GM19035 (cell line): ENCODE data around the gene DSN1.
"Not testable (repeated sequence)": the region's sequence is repeated elsewhere in the genome, so short reads cannot be mapped to it uniquely, and the experiment has no call there.

Experiments used
- ATAC-seq: cut with Tn5 transposase; IDR thresholded peaks from one replicate; pipeline ENCODE4 v1.9.1; 2021; ENCODE audit not compliant: unreplicated experiment

The DSN1 gene, protein sequence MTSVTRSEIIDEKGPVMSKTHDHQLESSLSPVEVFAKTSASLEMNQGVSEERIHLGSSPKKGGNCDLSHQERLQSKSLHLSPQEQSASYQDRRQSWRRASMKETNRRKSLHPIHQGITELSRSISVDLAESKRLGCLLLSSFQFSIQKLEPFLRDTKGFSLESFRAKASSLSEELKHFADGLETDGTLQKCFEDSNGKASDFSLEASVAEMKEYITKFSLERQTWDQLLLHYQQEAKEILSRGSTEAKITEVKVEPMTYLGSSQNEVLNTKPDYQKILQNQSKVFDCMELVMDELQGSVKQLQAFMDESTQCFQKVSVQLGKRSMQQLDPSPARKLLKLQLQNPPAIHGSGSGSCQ

DNA sequence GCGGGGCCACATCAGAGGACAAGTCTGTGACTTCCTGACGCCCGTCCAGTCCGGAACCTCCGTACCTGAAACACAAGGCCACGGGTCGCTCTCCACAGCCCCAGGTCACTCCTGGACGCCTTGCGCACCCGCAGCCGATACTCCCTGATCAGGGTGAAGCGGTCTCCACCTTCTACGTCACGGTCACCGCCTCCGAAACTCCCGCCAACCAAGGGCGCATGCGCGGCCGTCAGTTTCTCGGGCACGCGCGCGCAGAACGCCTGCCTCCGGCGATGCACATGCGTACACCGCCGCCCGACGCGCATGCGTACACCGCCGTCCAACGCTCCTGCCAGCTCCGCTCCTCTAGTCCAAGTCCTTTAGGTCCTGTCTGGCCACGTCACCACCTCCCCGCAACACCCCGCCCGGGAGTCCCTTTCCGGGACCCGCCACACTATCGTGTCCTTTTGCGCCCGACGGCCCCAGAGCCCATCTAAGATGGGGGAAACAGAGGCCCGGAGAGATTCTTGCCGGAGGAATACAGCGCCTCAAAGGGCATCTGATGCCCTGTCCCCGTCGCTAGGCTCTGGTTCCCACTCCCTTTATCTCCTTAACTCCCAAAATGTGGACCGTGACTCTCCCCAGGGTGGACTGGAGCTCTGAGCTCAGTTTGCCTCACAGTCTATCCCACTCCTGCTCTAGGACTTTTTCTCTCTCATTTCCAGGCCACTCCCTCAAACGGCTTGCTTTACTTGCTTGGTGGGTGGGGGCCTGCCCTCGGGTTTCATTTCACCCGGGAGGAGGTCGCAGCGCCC is at the start of gene DSN1:
Gene DSN1 (minus strand): TSS at position 167 of the 794 bp plus-strand sequence. CDS start 2,305 bp downstream, outside the sequence.
- ATAC-seq: peak; percentile 91

DNA sequence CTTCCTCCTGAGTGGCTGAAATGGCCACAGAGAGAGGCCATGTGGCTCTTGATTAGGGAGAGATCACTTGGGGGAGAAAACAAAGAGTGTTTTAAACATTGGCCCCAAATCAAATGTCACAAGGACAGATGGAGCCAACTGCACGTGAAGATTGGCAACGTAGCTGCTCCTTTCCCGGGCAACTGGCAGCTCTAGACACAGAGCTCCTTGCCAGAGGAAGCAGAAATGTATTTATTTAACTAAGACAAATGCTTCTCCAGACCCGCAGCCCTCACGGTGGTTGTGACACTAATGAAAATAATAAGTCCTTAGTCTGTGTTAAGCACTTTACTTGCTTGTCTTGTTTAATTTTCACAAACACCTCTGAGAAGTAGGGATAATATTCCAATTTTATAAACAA is 49.6 kb upstream of the DSN1 start:
- ATAC-seq: no peak

- ATAC-seq: no peak
These were observed 48.4 kb upstream of the DSN1 start for GRCh38 chr20:36821964-36822437.

- ATAC-seq: no peak
These were observed 47.4 kb upstream of the DSN1 start for GRCh38 chr20:36820928-36821327.

DNA sequence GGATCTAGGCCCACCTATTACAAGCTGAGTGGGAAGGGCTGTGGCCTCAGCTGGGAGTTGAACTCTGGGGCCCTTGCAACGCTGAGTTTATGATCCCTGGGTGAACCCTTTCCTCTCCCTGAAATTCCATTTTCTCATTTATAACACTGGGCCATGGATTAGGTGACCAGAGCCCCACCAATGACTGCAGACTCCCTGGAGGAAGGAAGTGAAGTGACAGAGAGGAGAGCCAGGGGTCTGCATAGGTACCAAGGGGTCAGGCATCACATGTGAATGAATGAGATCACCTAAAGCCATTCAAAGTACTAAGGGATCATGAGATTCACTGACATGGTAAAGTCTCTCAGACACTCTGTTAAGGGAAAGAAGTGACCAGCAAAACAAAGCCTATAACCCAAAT is 46.5 kb upstream of the DSN1 start:
- ATAC-seq: no peak

GRCh38 chr20:36819659-36820058 is 46.1 kb upstream of the DSN1 start:
- no peak for ATAC-seq

- no peak for ATAC-seq
These were observed 45.3 kb upstream of the DSN1 start for GRCh38 chr20:36818861-36819260.

DNA sequence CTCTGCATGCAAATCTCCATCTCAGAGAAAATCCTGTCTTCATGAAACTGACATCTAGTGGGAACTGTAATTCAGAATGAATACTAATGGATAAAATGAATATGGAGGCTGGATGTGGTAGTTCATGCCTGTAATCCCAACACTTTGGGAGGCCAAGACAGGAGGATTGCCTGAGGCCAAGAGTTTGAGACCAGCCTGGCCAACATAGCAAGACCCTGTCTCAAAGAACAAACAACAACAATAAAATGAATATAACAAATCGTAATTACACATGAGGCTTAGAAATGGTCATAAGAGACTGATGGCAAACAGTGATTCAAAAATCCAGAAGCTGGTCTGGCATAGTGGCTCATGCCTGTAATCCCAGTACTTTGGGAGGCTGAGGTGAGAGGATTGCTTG is 44.6 kb upstream of the DSN1 start:
- no peak for ATAC-seq

GRCh38 chr20:36817496-36817895 is 43.9 kb upstream of the DSN1 start:
- no peak for ATAC-seq

GRCh38 chr20:36815454-36816091 is 42.0 kb upstream of the DSN1 start:
- ATAC-seq: no peak

DNA sequence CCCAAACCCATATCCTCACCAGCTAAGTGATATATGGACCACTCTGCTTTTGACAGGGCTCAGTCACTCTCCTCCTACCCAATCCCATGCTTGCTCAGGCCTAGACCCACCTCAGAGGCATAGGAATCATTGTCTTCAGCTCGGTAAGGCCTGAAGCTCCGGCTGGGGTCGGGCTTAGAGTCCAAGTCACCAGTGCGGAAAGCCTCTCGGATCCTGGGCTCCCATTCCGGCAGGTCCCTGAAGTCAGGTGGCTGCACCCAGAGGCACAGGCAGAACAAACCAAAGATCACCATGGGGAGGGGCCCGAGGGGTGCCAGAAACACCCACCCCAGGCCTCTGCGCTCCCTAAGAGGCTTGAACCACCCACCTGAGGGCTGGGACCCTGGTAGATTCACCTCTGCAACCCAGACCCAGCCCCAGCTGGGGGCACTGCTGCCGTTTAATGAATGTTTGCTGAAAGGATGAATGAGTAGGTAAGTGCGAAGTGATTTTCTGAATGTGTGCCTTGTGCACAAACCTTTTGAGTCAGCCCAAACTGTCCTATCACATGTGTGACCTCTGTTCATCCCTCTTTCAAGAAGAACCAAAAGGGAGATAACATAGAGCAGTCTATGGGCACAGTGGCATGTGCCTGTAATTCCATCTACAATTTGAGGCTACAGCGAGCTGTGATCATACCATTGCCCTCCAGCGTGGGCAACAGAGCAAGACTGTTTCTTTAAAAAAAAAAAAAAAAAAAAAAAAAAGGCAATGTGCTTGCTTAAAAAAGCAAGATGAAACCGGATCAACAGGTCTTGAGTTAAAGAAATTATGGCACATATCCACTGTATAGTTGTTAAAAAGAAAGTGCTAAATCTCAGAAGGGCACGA is 39.3 kb upstream of the DSN1 start:
- no peak for ATAC-seq

GRCh38 chr20:36808317-36809257 is 35.0 kb upstream of the DSN1 start:
- no peak for ATAC-seq

GRCh38 chr20:36806049-36806448 is 32.5 kb upstream of the DSN1 start:
- ATAC-seq: no peak

DNA sequence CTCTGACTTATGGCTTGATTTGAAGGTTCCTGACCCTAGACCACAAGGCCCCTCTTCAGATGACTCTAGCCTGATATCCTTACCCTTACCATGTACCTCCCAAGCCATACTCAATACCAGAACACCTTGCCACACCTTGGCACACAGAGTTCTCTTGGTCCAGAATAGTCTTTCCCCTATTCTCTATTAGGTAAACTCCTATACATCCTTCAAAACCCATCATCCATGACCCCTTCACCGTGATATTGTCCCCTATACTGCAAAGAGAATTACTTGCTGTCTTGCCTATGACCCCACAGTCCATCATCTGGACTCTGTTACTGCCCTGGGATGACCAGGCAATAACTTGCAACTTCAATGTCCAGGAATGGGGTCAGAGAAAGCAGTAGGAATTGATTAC is 31.8 kb upstream of the DSN1 start:
- no peak for ATAC-seq

DNA sequence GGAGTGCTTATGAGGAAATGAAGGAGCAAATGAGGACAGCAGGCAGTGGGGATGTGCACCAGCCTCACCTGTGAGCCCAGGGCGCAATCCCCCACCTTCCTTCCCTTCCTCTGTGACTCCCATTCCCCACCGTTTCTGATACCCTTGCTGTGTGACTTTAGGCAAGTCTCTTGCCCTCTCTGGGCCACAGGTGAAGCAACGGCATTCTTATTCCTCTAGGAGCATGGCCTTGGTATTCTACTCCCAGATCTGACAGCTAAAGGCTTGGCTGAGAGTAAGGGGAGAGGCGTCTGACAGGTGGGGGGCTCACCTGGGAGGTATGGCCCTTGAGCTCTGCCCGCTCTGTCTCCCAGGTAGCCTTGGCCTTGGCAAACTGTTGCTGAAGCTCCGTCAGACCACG is 30.9 kb upstream of the DSN1 start:
- no peak for ATAC-seq

- ATAC-seq: no peak
These were observed 29.0 kb upstream of the DSN1 start for GRCh38 chr20:36802326-36803222.

DNA sequence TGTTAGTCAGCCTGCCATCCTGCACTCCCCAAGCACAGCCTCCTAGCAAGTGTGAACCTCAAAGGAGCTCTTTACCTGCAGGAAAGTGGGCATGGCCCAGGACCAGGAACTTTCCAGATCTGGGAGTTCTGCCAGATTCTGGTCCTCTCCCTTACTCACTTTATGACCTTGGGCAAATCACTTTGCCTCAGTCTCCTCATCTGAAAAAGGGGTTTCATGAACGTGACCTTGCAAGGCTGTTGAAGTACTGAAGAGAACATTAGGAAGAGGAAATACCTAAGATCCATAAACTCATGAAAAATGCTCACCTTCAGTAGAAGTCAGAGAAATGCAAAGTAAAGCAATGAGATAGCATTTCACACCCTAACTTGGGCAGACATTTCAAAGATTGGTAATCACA is 26.8 kb upstream of the DSN1 start:
- ATAC-seq: no peak

DNA sequence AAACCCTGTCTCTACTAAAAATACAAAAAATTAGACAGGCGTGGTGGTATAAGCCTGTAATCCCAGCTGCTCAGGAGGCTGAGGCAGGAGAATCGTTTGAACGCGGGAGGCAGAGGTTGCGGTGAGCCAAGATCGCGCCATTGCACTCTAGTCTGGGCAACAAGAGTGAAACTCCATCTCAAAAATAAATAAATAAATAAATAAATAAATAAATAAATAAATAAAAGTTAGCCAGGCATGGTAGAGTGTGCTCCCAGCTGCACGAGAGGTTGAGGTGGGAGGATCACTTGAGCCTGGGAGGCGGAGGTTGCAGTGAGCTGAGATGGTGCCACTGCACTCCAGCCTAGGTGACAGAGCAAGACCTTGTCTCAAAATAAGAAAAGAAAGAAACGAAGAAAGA is 25.8 kb upstream of the DSN1 start:
- ATAC-seq: not testable (repeated sequence)

GRCh38 chr20:36796875-36797274 is 23.3 kb upstream of the DSN1 start:
- no peak for ATAC-seq
